HepG2 (cell line): ENCODE data around the gene RMDN2. TPM values are rescaled to one million over a fixed set of nuclear protein-coding genes. Genes with fewer than 3 reads are reported as not detected.

Experiments
- ARID5B ChIP-seq: IDR thresholded peaks from 2 replicates; pipeline ENCODE4 v1.4.0; 2020; ENCODE audit warnings: mild to moderate bottlenecking, missing genetic modification reagents
- CREB1 ChIP-seq, 2 experiments: fragments of 450-650 bp in 1 of 2; IDR thresholded peaks; 2 replicates each; pipeline ENCODE4 v1.6.1; 2016 to 2017; ENCODE audit warnings: control low read depth in 1 of 2, mild to moderate bottlenecking in 1 of 2, missing compliant biosample characterization in 1 of 2, missing genetic modification characterization in 1 of 2
- FOXJ3 ChIP-seq: sonication (generic); formaldehyde crosslinking; IDR thresholded peaks from 2 replicates; pipeline ENCODE4 v1.4.0; 2020; ENCODE audit warnings: missing genetic modification reagents, mild to moderate bottlenecking, borderline replicate concordance
- HMGA1 ChIP-seq: sonication (generic); formaldehyde crosslinking; conservative IDR thresholded peaks from 2 replicates; pipeline ENCODE4 v1.4.0; 2020; ENCODE audit warnings: missing genetic modification reagents
- REL ChIP-seq: sonication (generic); formaldehyde crosslinking; conservative IDR thresholded peaks from 2 replicates; pipeline ENCODE4 v1.8.0; 2022; ENCODE audit warnings: mild to moderate bottlenecking, missing genetic modification reagents, moderate library complexity
- RERE ChIP-seq: IDR thresholded peaks from 2 replicates; pipeline ENCODE4 v1.6.1; 2016; ENCODE audit warnings: low read depth, missing genetic modification reagents, missing compliant biosample characterization
- ZBED4 ChIP-seq: sonication (generic); formaldehyde crosslinking; IDR thresholded peaks from 2 replicates; pipeline ENCODE4 v1.4.0; 2020; ENCODE audit warnings: missing genetic modification reagents, borderline replicate concordance
- ZBTB44 ChIP-seq: sonication (generic); formaldehyde crosslinking; IDR thresholded peaks from 2 replicates; pipeline ENCODE4 v1.4.0; 2020; ENCODE audit warnings: missing genetic modification reagents
- ZMYM4 ChIP-seq: sonication (generic); formaldehyde crosslinking; IDR thresholded peaks from 2 replicates; pipeline ENCODE4 v1.8.1; 2023; ENCODE audit warnings: mild to moderate bottlenecking, missing genetic modification reagents
- ZNF232 ChIP-seq: sonication (generic); formaldehyde crosslinking; IDR thresholded peaks from 2 replicates; pipeline ENCODE4 v1.4.0; 2020; ENCODE audit warnings: missing genetic modification reagents, borderline replicate concordance
- ZNF337 ChIP-seq: sonication (generic); formaldehyde crosslinking; IDR thresholded peaks from 2 replicates; pipeline ENCODE4 v1.5.1; 2020; ENCODE audit warnings: missing genetic modification reagents, low read depth, mild to moderate bottlenecking, borderline replicate concordance
- ZSCAN5A ChIP-seq: sonication (generic); formaldehyde crosslinking; IDR thresholded peaks from 2 replicates; pipeline ENCODE4 v1.8.0; 2022; ENCODE audit warnings: mild to moderate bottlenecking, missing genetic modification reagents, borderline replicate concordance
- polyA plus RNA-seq, 8 experiments: library from polyadenylated mRNA; depleted of rRNA in 3 of 8; stranded (reverse) in 7 of 8; unstranded in 1 of 8; fragments of >200 nt; fragmentation: Illumina TruSeq in 4 of 8; extraction: Trizol in 4 of 8; gene quantifications; 2 replicates each; pipeline versions ENCODE4 v1.2.1 to v1.2.3, GENCODE V29; 2011 to 2016; ENCODE audit warnings: low read depth in 4 of 8, missing spikeins in 1 of 8, mixed read lengths in 1 of 8; ENCODE audit not compliant: insufficient read depth in 1 of 8
- total RNA-seq, 5 experiments: library from RNA; depleted of rRNA; stranded (reverse); fragments of >200 nt; fragmentation: Illumina TruSeq; extraction: Trizol; gene quantifications; 2 replicates each; pipeline ENCODE4 v1.2.3, GENCODE V29; 2016; ENCODE audit warnings: low read depth in 1 of 5

The RMDN2 gene
- total and polyA plus RNA-seq, 2 of the 13 experiments (the other 11 are each of a cell fraction or from before 2014, with no cell fraction given): 2.3 to 8.9 TPM

- TF ChIP-seq ZSCAN5A (CRISPR knock-in tag): no peak
- 0 out of 2 replicates have a peak, but pooled peaks have one; percentile 13 for TF ChIP-seq RERE
- no peak for TF ChIP-seq ZNF337 (CRISPR knock-in tag)
- peak; percentile 30 for TF ChIP-seq FOXJ3
- peak; percentile 57 for TF ChIP-seq ZMYM4 (CRISPR knock-in tag)
- TF ChIP-seq ARID5B (CRISPR knock-in tag): peak; percentile 82
- TF ChIP-seq CREB1 (IDR thresholded peaks at IDR 0.05): no peak
- TF ChIP-seq CREB1 (CRISPR knock-in tag; IDR thresholded peaks at IDR 0.05): peak; percentile 34; the same call in 1 of the 2 replicates
- TF ChIP-seq ZBED4 (CRISPR knock-in tag): no peak
- no peak for TF ChIP-seq HMGA1 (CRISPR knock-in tag)
- TF ChIP-seq ZBTB44: no peak
- no peak for TF ChIP-seq REL (CRISPR knock-in tag)
- TF ChIP-seq ZNF232: no peak
Observed at GRCh38 chr2:37919631-37920032, 5.5 kb upstream of the RMDN2 start (continued).
